A673 (cell line): ENCODE measurements around the gene MRTFA.

Source experiments
- CTCF ChIP-seq: fragments of 300-800, 200-600 bp; sonication (generic); conservative IDR thresholded peaks from 2 replicates; pipeline ENCODE4 v1.5.1; 2017; ENCODE audit warnings: low read depth, mild to moderate bottlenecking, antibody characterized with exemption, low read length, moderate library complexity, mixed read lengths
- EZH2 ChIP-seq: fragments of 200-600 bp; sonication (generic); IDR thresholded peaks from 2 replicates; pipeline ENCODE4 v1.6.1; 2017; ENCODE audit warnings: borderline replicate concordance, low read depth, mild to moderate bottlenecking, mixed read lengths, antibody characterized with exemption, low read length; ENCODE audit not compliant: poor library complexity, severe bottlenecking

- TF ChIP-seq CTCF: no peak
- TF ChIP-seq EZH2: no peak
Measured at GRCh38 chr22:40560994-40561515, 75.5 kb downstream of the MRTFA start.
